Endothelial cell of umbilical vein (primary cell): ENCODE measurements around the gene NEK2. TPM values are rescaled to one million over a fixed set of nuclear protein-coding genes. Genes with fewer than 3 reads are reported as not detected.

ENCODE experiments used
- BruUV-seq: library from RNA; stranded (reverse); fragments of 400-500 nt; replicated peaks from 2 replicates; lab custom pipeline; 2021; lab: Mats Ljungman, UMichigan
- CTCF ChIA-PET: fragments of 300-600, 350-600 bp; sonication (Branson Sonifier 250); formaldehyde crosslinking; loops from one replicate; lab custom pipeline; 2021; ENCODE audit warnings: antibody characterized with exemption, inconsistent platforms; lab: Charles Lee
- POLR2A ChIA-PET: fragments of 300-600, 350-600 bp; sonication (Branson Sonifier 250); formaldehyde crosslinking; loops from one replicate; lab custom pipeline; 2021; ENCODE audit warnings: antibody characterized with exemption, inconsistent platforms; lab: Charles Lee
- DNase-seq: peaks from one replicate; pipeline ENCODE4 v3.0.0-alpha.2; 2011; ENCODE audit warnings: low read depth, low spot score
- FAIRE-seq: peaks from 2 replicates; lab custom pipeline; 2011; peaks lifted over from hg19 to GRCh38; lab: Jason Lieb, UNC
- H2AFZ ChIP-seq: 2 replicates; pipeline ENCODE4 v1.6.0; 2012; ENCODE audit warnings: low read depth, low read length, control low read depth, inconsistent platforms
- H3K27ac ChIP-seq: 2 replicates; pipeline ENCODE4 v1.5.1; 2011; ENCODE audit warnings: low read depth, mild to moderate bottlenecking, control low read depth, low read length, moderate library complexity; ENCODE audit not compliant: insufficient read depth
- H3K27me3 ChIP-seq, 2 experiments: 2 replicates each; pipeline versions ENCODE4 v1.6.0 to v1.6.1; 2011; ENCODE audit warnings: low read length in 2 of 2, mixed read lengths in 1 of 2; ENCODE audit not compliant: control insufficient read depth in 2 of 2, insufficient read depth in 2 of 2
- H3K36me3 ChIP-seq, 2 experiments: 2 replicates in 1 of 2; 3 replicates in 1 of 2; pipeline ENCODE4 v1.5.1; 2011; ENCODE audit warnings: low read length in 2 of 2, mild to moderate bottlenecking in 1 of 2, moderate library complexity in 1 of 2; ENCODE audit not compliant: control insufficient read depth in 2 of 2, insufficient read depth in 2 of 2; ENCODE audit errors: extremely low read depth in 1 of 2
- H3K4me1 ChIP-seq: 3 replicates; pipeline ENCODE4 v1.5.1; 2011; ENCODE audit warnings: mild to moderate bottlenecking, low read length; ENCODE audit not compliant: control insufficient read depth, insufficient read depth; ENCODE audit errors: extremely low read depth
- H3K4me2 ChIP-seq: 2 replicates; pipeline ENCODE4 v1.6.1; 2011; ENCODE audit warnings: low read length, control low read depth, mixed read lengths; ENCODE audit not compliant: insufficient read depth
- H3K4me3 ChIP-seq, 3 experiments: fragments of 200-600 bp in 1 of 3; sonication (generic), shearing (Covaris generic) in 1 of 3; replicated peaks in 1 of 3; 2 replicates each; pipeline ENCODE4 v1.5.1; 2011 to 2016; ENCODE audit warnings: control low read depth in 3 of 3, low read length in 3 of 3, mild to moderate bottlenecking in 2 of 3, inconsistent platforms in 1 of 3, low read depth in 1 of 3, moderate library complexity in 1 of 3; ENCODE audit not compliant: insufficient read depth in 1 of 3
- H3K79me2 ChIP-seq: 2 replicates; pipeline ENCODE4 v1.6.0; 2012; ENCODE audit warnings: low read length, inconsistent platforms; ENCODE audit not compliant: control insufficient read depth, insufficient read depth
- H3K9ac ChIP-seq: replicated peaks from 2 replicates; pipeline ENCODE3; 2011; ENCODE audit warnings: low read length, control low read depth; ENCODE audit not compliant: insufficient read depth; ENCODE audit errors: extremely low read depth
- H3K9me1 ChIP-seq: replicated peaks from 3 replicates; pipeline ENCODE4 v1.6.0; 2011; ENCODE audit warnings: mild to moderate bottlenecking, low read length; ENCODE audit not compliant: control insufficient read depth, insufficient read depth; ENCODE audit errors: extremely low read depth
- H3K9me3 ChIP-seq: replicated peaks from 2 replicates; pipeline ENCODE4 v1.5.1; 2012; ENCODE audit warnings: low read length, inconsistent platforms; ENCODE audit not compliant: control insufficient read depth, insufficient read depth
- H4K20me1 ChIP-seq: replicated peaks from 2 replicates; pipeline ENCODE3; 2011; ENCODE audit warnings: mild to moderate bottlenecking, low read length; ENCODE audit not compliant: control insufficient read depth, insufficient read depth; ENCODE audit errors: extremely low read depth
- CTCF ChIP-seq, 2 donors: IDR thresholded peaks; 1 replicate in 1 of 2; 2 replicates in 1 of 2; pipeline ENCODE4 v1.5.1; 2011; ENCODE audit warnings: low read length in 2 of 2, mild to moderate bottlenecking in 2 of 2, moderate library complexity in 2 of 2, control low read depth in 1 of 2, inconsistent platforms in 1 of 2, low read depth in 1 of 2; ENCODE audit not compliant: insufficient read depth in 1 of 2; ENCODE audit errors: extremely low read depth in 1 of 2
- JUN ChIP-seq: IDR thresholded peaks from 2 replicates; pipeline ENCODE4 v1.6.1; 2011; ENCODE audit warnings: borderline replicate concordance, low read depth; ENCODE audit not compliant: insufficient read length, insufficient read depth
- MAX ChIP-seq: IDR thresholded peaks from 2 replicates; pipeline ENCODE4 v1.6.1; 2011; ENCODE audit not compliant: insufficient read depth, insufficient read length
- MYC ChIP-seq: IDR thresholded peaks from one replicate; pipeline ENCODE4 v1.6.1; 2011; ENCODE audit warnings: mild to moderate bottlenecking, low read depth, low read length
- POLR2AphosphoS5 ChIP-seq: IDR thresholded peaks from 2 replicates; pipeline ENCODE4 v1.6.1; 2012; ENCODE audit warnings: low read depth, mild to moderate bottlenecking, control low read depth, low read length, moderate library complexity; ENCODE audit not compliant: insufficient read depth
- dilution Hi-C: fragments of 300-500 bp; cut with MboI; formaldehyde crosslinking; loops from one replicate; pipeline ENCODE4 v1.15.0; 2019; ENCODE audit warnings: low sequenced_read_pairs; ENCODE audit not compliant: extremely low pct_ligation_motif_present
- intact Hi-C: fragments of 100-400 bp; cut with micrococcal nuclease; formaldehyde crosslinking; loops from one replicate; pipeline ENCODE4 v1.10.0; 2022
- polyA plus RNA-seq, 4 experiments: library from polyadenylated mRNA; depleted of rRNA in 3 of 4; stranded (reverse) in 3 of 4; unstranded in 1 of 4; fragments of >200 nt; gene quantifications; 2 replicates each; pipeline versions ENCODE4 v1.2.1 to v1.2.3, GENCODE V29; 2011 to 2012; ENCODE audit warnings: missing spikeins in 1 of 4
- total RNA-seq: library from RNA; stranded (reverse); gene quantifications from 2 replicates; pipeline ENCODE4 v1.2.3, GENCODE V29; 2021

NEK2 gene
- total and polyA plus RNA-seq, 2 donors (not counting 3 experiments of a cell fraction or from before 2014, with no cell fraction given) = 6.6 to 19.0 TPM

GRCh38 chr1:211724687-211725196, 49.3 kb upstream of the NEK2 start:
- Histone ChIP-seq H4K20me1 (no peaks in the 10 kb centered on the region), H3K4me2 (no peak overlapping the region), H3K9me3 (no peaks in the 10 kb centered on the region), H3K4me1 (no peaks in the 10 kb centered on the region), H3K27ac (no peak overlapping the region), H3K27me3 (peaks cover 0 to 1% of the 10 kb centered on the region in 2 experiments), H3K4me3 (no peak overlapping the region), H3K9me1 (no peaks in the 10 kb centered on the region), H2AFZ (no peak overlapping the region), H3K9ac (no peak overlapping the region), H3K79me2 (no peaks in the 10 kb centered on the region), H3K36me3 (no peaks in the 10 kb centered on the region)
- dilution Hi-C loops (no loop called here), intact Hi-C loops (no loop called here)
- DNase-seq = no peak
- CTCF ChIA-PET = no interaction called here
- no peak for FAIRE-seq
- POLR2A ChIA-PET = no interaction called here
- no TSS peak for BruUV-seq
- TF ChIP-seq MYC = no peak

GRCh38 chr1:211723273-211723672, 47.9 kb upstream of the NEK2 start:
- H3K27me3 ChIP-seq = peaks cover 0 to 1% of the 10 kb centered on the region in 2 experiments
- H3K79me2 ChIP-seq = no peaks in the 10 kb centered on the region
- ChIA-PET CTCF (interaction anchor here (0.7 to 1.4 kb wide), 3 partner anchors 24 to 25 kb away, joined by 3 to 4 read pairs (median 3); no protein-coding TSS in a partner anchor), POLR2A (interaction anchor here (0.7 kb wide), 1 partner anchor 140 kb away, joined by 5 read pairs; no protein-coding TSS in a partner anchor)
- H4K20me1 ChIP-seq = no peaks in the 10 kb centered on the region
- no peaks in the 10 kb centered on the region for H3K4me1 ChIP-seq
- intact Hi-C loops = no loop called here
- H3K4me3 ChIP-seq = no peak overlapping the region
- H3K9ac ChIP-seq = no peak overlapping the region
- TF ChIP-seq JUN (no peak), CTCF (IDR thresholded peaks at IDR 0.05; ENCODE audit: extremely low read depth in 1 of 2, insufficient read depth in 1 of 2, low read depth in 1 of 2, low read length in 2 of 2) (no peak), MYC (no peak), POLR2AphosphoS5 (no peak), MAX (no peak)
- no peaks in the 10 kb centered on the region for H3K9me1 ChIP-seq
- H3K36me3 ChIP-seq = no peaks in the 10 kb centered on the region
- H2AFZ ChIP-seq = no peak overlapping the region
- H3K9me3 ChIP-seq = no peaks in the 10 kb centered on the region
- dilution Hi-C loops = no loop called here
- DNase-seq (no peak), FAIRE-seq (no peak)
- BruUV-seq = no TSS peak
- H3K4me2 ChIP-seq = no peak overlapping the region
- no peak overlapping the region for H3K27ac ChIP-seq
